Effector memory CD4-positive, alpha-beta T cell (primary cell): ENCODE measurements around the gene ARHGAP15.

Experiments used
- DNase-seq, 3 donors: peaks; one replicate each; pipeline ENCODE4 v3.0.0-alpha.2; 2020
- H3K27ac ChIP-seq: 2 replicates; pipeline ENCODE4 v1.7.0; 2013; ENCODE audit warnings: mild to moderate bottlenecking, low read length, moderate library complexity; ENCODE audit not compliant: insufficient read depth, poor library complexity, severe bottlenecking
- H3K27me3 ChIP-seq: replicated peaks from 2 replicates; pipeline ENCODE4 v1.7.0; 2013; ENCODE audit warnings: mild to moderate bottlenecking, low read length; ENCODE audit not compliant: insufficient read depth, control insufficient read depth, poor library complexity, severe bottlenecking
- H3K36me3 ChIP-seq: 2 replicates; pipeline ENCODE4 v1.7.0; 2013; ENCODE audit warnings: mild to moderate bottlenecking, low read length, moderate library complexity; ENCODE audit not compliant: control insufficient read depth, insufficient read depth
- H3K4me1 ChIP-seq: 2 replicates; pipeline ENCODE4 v1.7.0; 2013; ENCODE audit warnings: low read length, mild to moderate bottlenecking; ENCODE audit not compliant: control insufficient read depth, insufficient read depth, poor library complexity, severe bottlenecking
- H3K4me3 ChIP-seq: 2 replicates; pipeline ENCODE4 v1.7.0; 2013; ENCODE audit warnings: low read length, low read depth, mild to moderate bottlenecking; ENCODE audit not compliant: insufficient read depth, poor library complexity, severe bottlenecking
- H3K9me3 ChIP-seq: 2 replicates; pipeline ENCODE4 v1.7.0; 2013; ENCODE audit warnings: mild to moderate bottlenecking, low read length, moderate library complexity; ENCODE audit not compliant: control insufficient read depth

The ARHGAP15 gene

GRCh38 chr2:143745060-143745459 lies 615.8 kb downstream of the ARHGAP15 start:
- DNase-seq: no peak
- Histone ChIP-seq H3K36me3 (peaks cover 6% of the 10 kb centered on the region), H3K27ac (no peak overlapping the region), H3K4me3 (no peak overlapping the region), H3K27me3 (no peaks in the 10 kb centered on the region), H3K9me3 (no peaks in the 10 kb centered on the region), H3K4me1 (no peaks in the 10 kb centered on the region)

DNA sequence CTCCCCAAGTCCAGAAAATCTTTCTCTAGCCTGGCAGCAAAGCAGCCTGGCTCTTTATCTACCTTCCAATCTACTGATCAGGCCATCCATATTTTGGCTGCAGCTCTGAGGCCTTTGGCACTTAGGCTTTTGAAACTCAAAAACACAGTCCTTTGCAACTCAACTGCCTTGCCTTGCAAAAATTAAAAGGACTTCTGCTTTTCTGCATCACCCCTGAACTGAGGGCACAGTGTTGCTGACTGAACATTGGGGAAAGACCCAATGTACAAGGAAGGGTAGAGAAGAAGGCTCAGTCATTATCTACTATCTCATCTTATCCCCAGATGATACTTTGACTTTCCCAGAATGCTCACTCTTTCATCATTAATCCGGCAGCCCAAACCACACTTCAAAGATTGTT lies 625.5 kb downstream of the ARHGAP15 start:
- H3K36me3 ChIP-seq: peaks cover 21% of the 10 kb centered on the region
- H3K4me1 ChIP-seq: no peaks in the 10 kb centered on the region
- no peak overlapping the region for H3K4me3 ChIP-seq
- DNase-seq: no peak
- H3K9me3 ChIP-seq: no peaks in the 10 kb centered on the region
- H3K27ac ChIP-seq: no peak overlapping the region
- no peaks in the 10 kb centered on the region for H3K27me3 ChIP-seq

GRCh38 chr2:143758629-143759330 lies 629.6 kb downstream of the ARHGAP15 start:
- peaks cover 2% of the 10 kb centered on the region for H3K36me3 ChIP-seq
- DNase-seq: no peak

GRCh38 chr2:143759455-143759854 lies 630.2 kb downstream of the ARHGAP15 start:
- no peak for DNase-seq
- H3K4me1 ChIP-seq: no peaks in the 10 kb centered on the region
- H3K4me3 ChIP-seq: no peak overlapping the region
- no peaks in the 10 kb centered on the region for H3K9me3 ChIP-seq
- peaks cover 4% of the 10 kb centered on the region for H3K36me3 ChIP-seq
- no peaks in the 10 kb centered on the region for H3K27me3 ChIP-seq
- H3K27ac ChIP-seq: no peak overlapping the region

More at GRCh38 chr2:143758629-143759330, 629.6 kb downstream of the ARHGAP15 start:
- Histone ChIP-seq H3K9me3 (no peaks in the 10 kb centered on the region), H3K4me3 (no peak overlapping the region), H3K27ac (no peak overlapping the region), H3K27me3 (no peaks in the 10 kb centered on the region), H3K4me1 (no peaks in the 10 kb centered on the region)

- Histone ChIP-seq H3K4me3 (no peak overlapping the region), H3K9me3 (no peaks in the 10 kb centered on the region), H3K4me1 (no peaks in the 10 kb centered on the region), H3K27ac (no peak overlapping the region), H3K36me3 (peaks cover 9% of the 10 kb centered on the region), H3K27me3 (no peaks in the 10 kb centered on the region)
- no peak for DNase-seq
Measured at GRCh38 chr2:143762176-143762928, 633.1 kb downstream of the ARHGAP15 start.

GRCh38 chr2:143764261-143764660 lies 635.0 kb downstream of the ARHGAP15 start:
- Histone ChIP-seq H3K9me3 (no peaks in the 10 kb centered on the region), H3K4me1 (no peaks in the 10 kb centered on the region), H3K4me3 (no peak overlapping the region), H3K27ac (no peak overlapping the region), H3K27me3 (no peaks in the 10 kb centered on the region), H3K36me3 (peaks cover 23% of the 10 kb centered on the region)
- DNase-seq: no peak

- no peaks in the 10 kb centered on the region for H3K4me1 ChIP-seq
Measured at GRCh38 chr2:143764706-143765105, 635.5 kb downstream of the ARHGAP15 start.

DNA sequence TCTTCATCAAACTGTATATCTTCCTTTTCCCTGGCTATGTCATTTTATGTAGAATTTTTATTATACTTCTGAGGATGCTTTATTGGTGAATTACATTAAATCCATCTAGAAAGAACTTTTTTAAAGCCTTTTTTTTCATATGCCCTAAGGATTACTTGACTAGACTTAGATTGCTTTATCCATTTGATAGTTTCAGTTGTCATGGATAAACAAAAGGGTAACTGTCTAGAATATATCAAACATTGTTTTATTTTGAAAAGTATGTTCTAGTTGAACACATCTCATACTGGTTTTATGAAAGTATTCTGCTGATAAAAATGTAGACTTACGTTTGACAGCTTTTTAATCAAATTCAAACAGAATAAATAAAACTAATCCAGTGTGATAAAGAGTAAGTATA lies 639.8 kb downstream of the ARHGAP15 start:
- Histone ChIP-seq H3K27ac (no peak overlapping the region), H3K27me3 (no peaks in the 10 kb centered on the region), H3K4me3 (no peak overlapping the region), H3K4me1 (no peaks in the 10 kb centered on the region), H3K9me3 (no peaks in the 10 kb centered on the region), H3K36me3 (peaks cover 27% of the 10 kb centered on the region)
- no peak for DNase-seq

More at GRCh38 chr2:143764706-143765105, 635.5 kb downstream of the ARHGAP15 start:
- Histone ChIP-seq H3K4me3 (no peak overlapping the region), H3K27ac (no peak overlapping the region), H3K27me3 (no peaks in the 10 kb centered on the region), H3K9me3 (no peaks in the 10 kb centered on the region), H3K36me3 (peaks cover 27% of the 10 kb centered on the region)
- no peak for DNase-seq

GRCh38 chr2:143771939-143772338 lies 642.7 kb downstream of the ARHGAP15 start:
- no peaks in the 10 kb centered on the region for H3K9me3 ChIP-seq
- H3K4me1 ChIP-seq: no peaks in the 10 kb centered on the region
- H3K27ac ChIP-seq: no peak overlapping the region
- H3K27me3 ChIP-seq: no peaks in the 10 kb centered on the region
- H3K4me3 ChIP-seq: no peak overlapping the region
- no peak for DNase-seq
- peaks cover 18% of the 10 kb centered on the region for H3K36me3 ChIP-seq
